Measurements from ENCODE around the gene WFDC12.
A peak's percentile ranks its signal among the peaks of the same experiment; 100 is the strongest.
"Not testable (repeated sequence)": the region's sequence is repeated elsewhere in the genome, so short reads cannot be mapped to it uniquely, and the experiment has no call there.

Gene WFDC12, protein sequence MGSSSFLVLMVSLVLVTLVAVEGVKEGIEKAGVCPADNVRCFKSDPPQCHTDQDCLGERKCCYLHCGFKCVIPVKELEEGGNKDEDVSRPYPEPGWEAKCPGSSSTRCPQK

DNA sequence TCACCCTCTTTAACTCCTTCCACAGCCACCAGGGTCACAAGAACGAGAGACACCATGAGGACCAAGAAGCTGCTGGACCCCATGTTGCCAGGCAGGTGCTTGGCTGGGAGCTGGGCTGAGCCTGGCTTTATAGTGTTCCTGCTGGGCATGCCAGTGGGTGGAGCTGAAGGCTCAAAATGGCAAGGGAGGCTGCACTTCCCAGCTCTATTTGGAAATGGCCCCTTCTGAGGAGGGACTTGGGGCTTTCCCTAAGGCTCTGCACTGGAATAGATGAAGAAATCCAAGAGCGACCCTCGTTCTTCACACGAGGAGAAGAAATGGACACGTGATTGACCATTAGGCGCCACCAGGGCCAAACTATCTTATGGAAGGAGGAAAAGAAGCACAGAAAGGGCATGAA is at the start of gene WFDC12:
WFDC12 (minus strand) TSS at position 101 of the 400 bp plus-strand sequence; CDS start at position 83, 18 bp downstream.
- DNase-seq = no peak

- no peak for DNase-seq
Measured at GRCh38 chr20:45173522-45173921, 49.3 kb upstream of the WFDC12 start.

DNA sequence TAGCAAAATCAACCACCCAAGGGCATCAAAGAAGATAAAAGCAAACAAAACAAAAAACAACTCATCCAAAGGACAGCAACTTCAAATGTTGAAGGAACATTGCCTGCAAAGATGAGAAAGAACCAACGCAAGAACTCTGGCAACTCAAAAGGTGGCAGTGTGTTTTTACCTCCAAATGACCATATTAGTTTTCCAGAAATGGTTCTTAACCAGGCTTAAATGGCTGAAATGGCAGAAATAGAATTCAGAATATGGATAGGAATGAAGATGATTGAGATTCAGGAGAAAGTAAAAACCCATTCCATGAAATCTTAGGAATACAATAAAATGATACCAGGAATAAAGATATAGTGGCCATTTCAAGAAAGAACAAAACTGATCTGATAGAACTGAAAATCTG is 40.6 kb upstream of the WFDC12 start:
- no peak for DNase-seq

- DNase-seq = no peak
Measured at GRCh38 chr20:45163083-45163803, 39.0 kb upstream of the WFDC12 start.

- no peak for DNase-seq
Measured at GRCh38 chr20:45157962-45158361, 33.7 kb upstream of the WFDC12 start.

- DNase-seq = no peak
Measured at GRCh38 chr20:45156713-45157112, 32.4 kb upstream of the WFDC12 start.

- DNase-seq = not testable (repeated sequence)
Measured at GRCh38 chr20:45154794-45155193, 30.5 kb upstream of the WFDC12 start.

- no peak for DNase-seq
Measured at GRCh38 chr20:45154183-45154582, 29.9 kb upstream of the WFDC12 start.

DNA sequence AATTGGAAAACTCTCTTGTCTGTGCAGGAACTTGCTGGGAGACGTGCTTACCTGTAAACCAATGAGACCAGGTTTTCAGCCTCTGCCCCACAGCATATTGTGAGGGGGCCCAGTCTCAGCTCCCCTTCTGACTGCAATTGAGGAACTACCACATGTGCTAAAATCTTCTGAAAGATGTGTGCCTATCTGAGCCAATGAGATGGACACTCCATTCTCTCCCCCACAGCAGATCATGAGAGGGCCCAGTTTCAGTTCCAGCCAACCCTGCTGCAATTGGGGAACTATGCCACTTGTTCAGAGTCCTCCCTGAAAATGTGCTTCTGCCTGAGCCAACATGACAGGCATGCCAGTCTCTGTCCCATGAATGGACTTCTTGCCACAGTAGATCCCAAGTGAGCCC is 29.5 kb upstream of the WFDC12 start:
- no peak for DNase-seq

DNA sequence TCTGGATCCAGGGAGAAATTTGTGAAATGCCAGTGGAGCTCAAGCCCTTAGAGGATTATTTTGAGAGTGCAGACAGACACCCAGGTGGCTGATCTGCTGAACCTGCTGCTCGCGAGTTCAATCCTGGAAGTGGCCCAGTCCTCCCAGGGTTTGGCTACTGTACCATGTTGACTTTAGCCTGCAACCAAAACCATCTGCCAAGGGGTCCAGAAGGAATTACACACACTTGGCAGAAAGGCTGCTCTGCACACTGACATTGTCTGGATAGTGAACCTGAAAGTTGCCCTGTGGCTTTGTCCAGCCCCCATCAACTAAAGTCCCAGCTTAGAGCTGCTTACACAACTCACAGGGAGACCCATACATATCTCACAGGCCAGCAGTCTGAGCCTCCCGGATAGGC is 28.9 kb upstream of the WFDC12 start:
- no peak for DNase-seq

GRCh38 chr20:45152405-45152804 is 28.1 kb upstream of the WFDC12 start:
- DNase-seq = no peak

GRCh38 chr20:45149062-45149461 is 24.8 kb upstream of the WFDC12 start:
- DNase-seq = no peak

GRCh38 chr20:45140836-45141235 is 16.6 kb upstream of the WFDC12 start:
- no peak for DNase-seq

- not testable (repeated sequence) for DNase-seq
Measured at GRCh38 chr20:45139733-45140375, 15.6 kb upstream of the WFDC12 start.

DNA sequence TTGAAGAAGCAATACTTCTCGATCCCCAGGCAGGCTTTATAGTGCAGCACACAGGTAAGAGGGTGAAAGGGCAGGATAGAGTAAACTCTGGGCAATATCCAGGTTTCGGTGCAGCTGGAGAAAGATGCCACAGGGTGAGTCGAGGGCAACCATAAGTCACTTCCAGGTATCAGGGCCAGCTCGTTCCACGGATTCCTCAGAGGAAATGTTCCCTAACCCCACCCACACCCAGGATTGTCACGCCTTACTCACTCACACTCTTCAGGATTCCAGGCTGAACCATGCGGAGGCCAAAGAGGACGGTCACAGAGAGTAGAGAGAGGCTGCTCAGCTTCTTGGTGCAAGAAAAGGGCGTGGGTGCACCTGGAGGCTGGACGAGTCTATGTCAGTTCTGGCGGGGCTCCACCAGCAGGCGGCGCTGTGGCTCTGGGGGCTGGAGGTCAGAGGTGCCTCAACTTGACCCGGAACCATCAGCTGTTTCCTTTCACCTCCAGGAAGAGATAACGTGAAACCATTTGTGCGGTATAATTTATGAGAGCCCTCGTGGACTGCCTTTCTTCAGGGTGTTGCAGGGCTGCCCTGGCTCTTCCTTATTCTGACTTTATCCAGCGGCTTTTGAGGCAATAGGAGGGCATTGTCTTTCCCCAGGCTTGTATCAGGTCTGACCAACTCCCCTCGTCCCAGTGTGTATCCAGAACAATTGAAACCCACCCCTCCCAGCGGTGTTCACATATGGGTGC is 14.5 kb upstream of the WFDC12 start:
- peak; percentile 82 to 84 for DNase-seq

DNA sequence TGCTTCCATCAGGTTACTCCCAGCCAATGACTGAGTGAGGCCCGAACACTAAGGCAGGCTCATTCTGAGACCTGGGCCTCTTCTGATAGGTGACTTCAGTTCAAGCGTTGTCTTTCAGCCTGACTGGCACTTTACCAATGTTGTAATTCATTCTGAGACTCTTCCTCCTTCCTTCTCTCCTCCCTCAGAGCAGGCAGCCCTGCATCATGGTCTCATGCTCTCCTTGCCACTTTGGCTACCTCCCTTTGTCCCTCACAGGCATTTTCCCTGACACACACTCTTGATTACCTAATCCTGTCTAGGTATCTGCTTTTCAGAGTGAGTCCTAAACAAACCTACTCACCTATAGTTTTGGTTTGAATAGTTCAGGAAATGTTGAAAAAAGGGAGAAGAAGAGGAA is 12.6 kb upstream of the WFDC12 start:
- no peak for DNase-seq

DNA sequence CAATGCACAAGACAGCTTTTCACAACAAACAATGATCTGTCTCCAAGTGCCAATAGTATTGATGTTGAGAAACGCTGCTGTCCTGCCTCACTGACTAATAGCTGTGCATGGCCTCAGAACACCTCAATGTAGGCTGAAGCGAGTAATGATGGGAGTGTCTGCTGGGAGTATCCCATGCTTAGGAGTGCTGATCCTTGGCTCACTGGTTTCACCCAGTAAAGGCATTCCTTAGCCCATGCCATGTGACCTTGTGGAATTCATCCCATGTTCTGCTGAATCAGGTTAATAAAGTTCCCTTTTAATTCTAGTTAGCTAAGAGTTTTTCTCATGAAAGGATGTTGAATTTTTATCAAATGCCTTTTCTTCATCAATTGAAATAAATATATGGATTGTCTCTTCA is 3.8 kb upstream of the WFDC12 start:
- DNase-seq = no peak

DNA sequence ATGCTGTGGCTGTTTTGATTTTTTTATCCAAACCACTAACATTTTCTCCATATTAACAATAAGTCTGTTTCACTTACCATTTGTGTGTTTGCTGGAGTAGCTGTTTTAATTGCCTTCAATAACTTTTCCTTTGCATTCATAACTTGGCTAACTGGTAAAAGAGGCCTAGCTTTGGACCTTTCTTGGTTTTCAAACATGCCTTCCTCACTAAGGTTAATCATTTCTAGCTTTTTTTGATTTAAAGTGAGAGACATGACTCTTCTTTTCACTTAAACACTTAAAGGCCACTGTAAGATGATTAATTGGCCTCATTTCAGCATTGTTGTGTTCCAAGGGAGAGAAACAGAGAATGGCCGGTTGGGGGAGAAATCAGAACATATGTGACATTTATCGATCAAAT is 2.9 kb downstream of the WFDC12 start:
- DNase-seq = no peak

GRCh38 chr20:45119556-45120266 is 4.6 kb downstream of the WFDC12 start:
- no peak for DNase-seq

GRCh38 chr20:45118028-45118427 is 6.2 kb downstream of the WFDC12 start:
- DNase-seq = no peak

DNA sequence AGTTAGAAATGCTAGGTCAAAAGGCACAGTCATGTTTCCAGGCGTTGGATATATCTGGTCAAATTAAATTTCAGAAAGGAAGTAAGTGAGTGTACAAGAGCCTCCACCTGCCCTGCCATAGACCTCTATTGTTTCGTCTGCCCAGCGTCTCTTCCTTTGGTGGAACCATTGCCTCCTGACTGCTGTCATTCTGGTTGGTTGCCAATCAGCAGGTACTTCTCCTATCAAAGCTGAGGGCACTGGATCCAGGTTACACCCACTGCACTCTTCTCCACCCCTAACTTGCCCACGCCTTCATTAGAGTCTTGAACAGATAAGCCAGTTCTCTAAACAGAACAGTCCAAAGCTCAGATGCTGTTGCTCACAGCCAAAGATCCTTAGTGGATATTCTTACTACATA is 6.7 kb downstream of the WFDC12 start:
- DNase-seq = no peak

- DNase-seq = no peak
Measured at GRCh38 chr20:45115829-45116228, 8.4 kb downstream of the WFDC12 start.

GRCh38 chr20:45115386-45115774 is 8.9 kb downstream of the WFDC12 start:
- DNase-seq = no peak

Data from stimulated activated CD4-positive, alpha-beta T cell treated with anti-CD3 and anti-CD28 coated beads, Interleukin-2, amount 100 ng/mL, for 48 hours (primary cell).